Effector memory CD4-positive, alpha-beta T cell (primary cell): ENCODE measurements around the gene JMJD6.
"Not testable (repeated sequence)": the region's sequence is repeated elsewhere in the genome, so short reads cannot be mapped to it uniquely, and the experiment has no call there.

Source experiments
- DNase-seq, 3 donors: peaks; one replicate each; pipeline ENCODE4 v3.0.0-alpha.2; 2020
- H3K27ac ChIP-seq: 2 replicates; pipeline ENCODE4 v1.7.0; 2013; ENCODE audit warnings: mild to moderate bottlenecking, low read length, moderate library complexity; ENCODE audit not compliant: insufficient read depth, poor library complexity, severe bottlenecking
- H3K27me3 ChIP-seq: replicated peaks from 2 replicates; pipeline ENCODE4 v1.7.0; 2013; ENCODE audit warnings: mild to moderate bottlenecking, low read length; ENCODE audit not compliant: insufficient read depth, control insufficient read depth, poor library complexity, severe bottlenecking
- H3K36me3 ChIP-seq: 2 replicates; pipeline ENCODE4 v1.7.0; 2013; ENCODE audit warnings: mild to moderate bottlenecking, low read length, moderate library complexity; ENCODE audit not compliant: control insufficient read depth, insufficient read depth
- H3K4me1 ChIP-seq: 2 replicates; pipeline ENCODE4 v1.7.0; 2013; ENCODE audit warnings: low read length, mild to moderate bottlenecking; ENCODE audit not compliant: control insufficient read depth, insufficient read depth, poor library complexity, severe bottlenecking
- H3K4me3 ChIP-seq: 2 replicates; pipeline ENCODE4 v1.7.0; 2013; ENCODE audit warnings: low read length, low read depth, mild to moderate bottlenecking; ENCODE audit not compliant: insufficient read depth, poor library complexity, severe bottlenecking
- H3K9me3 ChIP-seq: 2 replicates; pipeline ENCODE4 v1.7.0; 2013; ENCODE audit warnings: mild to moderate bottlenecking, low read length, moderate library complexity; ENCODE audit not compliant: control insufficient read depth

The JMJD6 gene

DNA sequence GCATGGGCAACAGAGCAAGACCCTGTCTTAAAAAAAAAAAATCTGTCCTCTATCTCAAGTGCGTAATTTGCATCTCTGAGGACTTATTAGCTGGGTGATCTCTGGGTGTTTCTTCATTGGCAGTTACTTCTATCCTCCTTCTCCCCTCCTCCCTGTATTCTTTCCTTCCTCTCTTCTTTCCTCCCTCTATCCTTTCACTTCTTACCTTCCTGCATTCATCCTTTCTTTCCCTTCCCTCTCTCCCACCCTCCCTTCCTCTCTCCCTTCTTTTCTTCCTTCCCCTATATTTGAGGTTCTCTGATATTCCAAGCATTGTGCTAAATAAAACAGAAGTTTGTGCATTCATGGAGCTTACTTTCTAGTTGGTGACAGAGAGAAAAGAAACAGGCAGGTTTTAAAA is 22.3 kb upstream of the JMJD6 start:
- H3K27ac ChIP-seq, result no peak overlapping the region
- peaks cover 25% of the 10 kb centered on the region for H3K36me3 ChIP-seq
- no peak overlapping the region for H3K4me3 ChIP-seq
- H3K9me3 ChIP-seq, result no peaks in the 10 kb centered on the region
- DNase-seq, result no peak
- no peaks in the 10 kb centered on the region for H3K27me3 ChIP-seq
- peaks cover 16% of the 10 kb centered on the region for H3K4me1 ChIP-seq

DNA sequence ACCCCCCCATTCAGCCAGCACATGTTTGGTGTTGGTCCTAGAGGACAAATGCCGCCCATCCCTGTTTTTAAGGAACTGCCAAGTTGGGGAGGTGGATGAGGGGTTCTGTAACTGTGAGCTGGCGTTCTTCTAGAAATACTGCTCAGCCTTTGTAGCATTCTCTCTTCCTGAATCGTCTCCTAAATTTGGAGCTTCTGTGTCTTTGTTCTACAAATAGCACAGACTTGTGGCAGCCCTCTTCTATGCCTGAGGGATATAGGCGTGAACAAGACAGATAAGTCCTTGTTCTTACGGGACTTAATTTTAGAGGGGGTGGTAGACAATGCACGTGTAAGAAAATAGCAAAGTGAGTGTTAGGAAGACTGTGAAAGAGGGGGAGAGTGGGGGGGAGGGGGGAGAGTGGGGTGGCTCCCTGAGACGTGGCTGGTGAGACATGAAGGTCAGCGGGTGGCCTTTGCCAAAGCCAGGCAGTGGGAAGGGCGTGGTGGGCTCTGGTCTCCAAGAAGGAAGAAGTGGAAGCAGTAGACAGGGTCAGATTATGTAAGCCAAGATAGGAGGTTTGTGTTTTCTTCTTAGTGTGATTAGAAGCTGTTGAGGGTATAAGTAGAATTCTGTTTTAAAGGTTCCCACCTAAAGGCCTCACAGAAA is 21.4 kb upstream of the JMJD6 start:
- H3K4me1 ChIP-seq, result peaks cover 16% of the 10 kb centered on the region
- no peak for DNase-seq
- peaks cover 29% of the 10 kb centered on the region for H3K36me3 ChIP-seq
- no peaks in the 10 kb centered on the region for H3K9me3 ChIP-seq
- no peak overlapping the region for H3K27ac ChIP-seq
- H3K27me3 ChIP-seq, result no peaks in the 10 kb centered on the region
- no peak overlapping the region for H3K4me3 ChIP-seq

DNA sequence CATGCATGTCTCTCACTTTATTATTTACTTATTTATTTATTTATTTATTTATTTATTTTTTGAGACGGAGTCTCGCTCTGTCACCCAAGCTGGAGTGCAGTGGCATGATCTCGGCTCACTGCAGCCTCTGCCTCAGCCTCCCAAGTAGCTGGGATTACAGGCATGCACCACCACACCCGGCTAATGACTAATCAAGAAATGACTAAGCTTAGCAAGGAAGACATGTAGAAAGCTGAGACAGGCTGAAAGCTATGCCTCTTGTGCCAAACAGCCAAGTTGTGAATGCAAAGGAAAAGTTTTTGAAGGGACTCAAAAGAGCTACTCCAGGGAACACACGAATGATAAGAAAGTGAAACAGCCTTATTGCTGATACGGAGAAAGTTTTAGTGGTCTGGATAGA is 19.4 kb upstream of the JMJD6 start:
- H3K4me1 ChIP-seq, H3K4me3 ChIP-seq, H3K27ac ChIP-seq, H3K9me3 ChIP-seq, DNase-seq, H3K27me3 ChIP-seq: not testable (repeated sequence)
- peaks cover 35% of the 10 kb centered on the region for H3K36me3 ChIP-seq

DNA sequence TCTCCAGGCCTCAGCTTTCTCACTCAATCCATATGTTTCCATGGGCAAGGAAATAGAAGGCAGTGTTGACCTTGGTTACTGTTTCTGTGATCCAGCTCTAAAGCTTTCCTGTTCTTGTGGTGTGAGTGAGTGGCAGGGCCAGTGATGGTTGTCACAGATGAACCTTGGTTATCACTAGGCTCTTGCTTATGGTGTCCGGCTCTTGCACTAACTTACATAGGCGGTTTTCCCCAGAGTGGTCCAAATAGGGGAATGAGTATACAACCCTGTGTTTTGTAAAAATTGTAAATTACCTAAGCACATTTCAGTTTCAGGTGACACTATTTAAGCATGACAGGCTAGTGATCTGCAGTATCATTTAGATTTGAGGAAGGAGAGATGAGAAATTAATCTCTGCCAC is 18.3 kb upstream of the JMJD6 start:
- Histone ChIP-seq H3K27ac (no peak overlapping the region), H3K9me3 (no peaks in the 10 kb centered on the region), H3K36me3 (peaks cover 35% of the 10 kb centered on the region), H3K4me3 (no peak overlapping the region), H3K27me3 (no peaks in the 10 kb centered on the region), H3K4me1 (no peaks in the 10 kb centered on the region)
- DNase-seq, result no peak

DNA sequence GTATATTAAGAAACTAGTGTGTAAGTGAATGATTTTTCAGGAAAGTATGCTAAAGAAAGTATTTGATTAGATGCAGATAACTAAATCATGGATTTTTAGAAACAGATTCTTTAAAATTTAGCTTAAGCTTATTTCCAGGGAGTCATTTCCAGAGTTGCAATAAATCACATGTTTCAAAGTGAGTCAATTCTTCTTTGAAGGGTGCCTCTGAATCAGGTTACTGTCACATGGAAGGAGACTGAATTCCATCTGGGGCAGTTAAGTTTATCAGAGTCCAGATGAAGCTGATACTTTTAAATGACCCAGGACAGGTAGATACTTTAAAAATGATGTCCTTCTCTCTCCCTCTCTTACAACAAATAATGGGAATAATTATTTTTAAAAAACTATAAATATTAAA is 16.6 kb upstream of the JMJD6 start:
- Histone ChIP-seq H3K4me1 (peaks cover 6% of the 10 kb centered on the region), H3K27me3 (no peaks in the 10 kb centered on the region), H3K9me3 (no peaks in the 10 kb centered on the region), H3K36me3 (peaks cover 29% of the 10 kb centered on the region), H3K4me3 (no peak overlapping the region), H3K27ac (no peak overlapping the region)
- DNase-seq, result no peak

DNA sequence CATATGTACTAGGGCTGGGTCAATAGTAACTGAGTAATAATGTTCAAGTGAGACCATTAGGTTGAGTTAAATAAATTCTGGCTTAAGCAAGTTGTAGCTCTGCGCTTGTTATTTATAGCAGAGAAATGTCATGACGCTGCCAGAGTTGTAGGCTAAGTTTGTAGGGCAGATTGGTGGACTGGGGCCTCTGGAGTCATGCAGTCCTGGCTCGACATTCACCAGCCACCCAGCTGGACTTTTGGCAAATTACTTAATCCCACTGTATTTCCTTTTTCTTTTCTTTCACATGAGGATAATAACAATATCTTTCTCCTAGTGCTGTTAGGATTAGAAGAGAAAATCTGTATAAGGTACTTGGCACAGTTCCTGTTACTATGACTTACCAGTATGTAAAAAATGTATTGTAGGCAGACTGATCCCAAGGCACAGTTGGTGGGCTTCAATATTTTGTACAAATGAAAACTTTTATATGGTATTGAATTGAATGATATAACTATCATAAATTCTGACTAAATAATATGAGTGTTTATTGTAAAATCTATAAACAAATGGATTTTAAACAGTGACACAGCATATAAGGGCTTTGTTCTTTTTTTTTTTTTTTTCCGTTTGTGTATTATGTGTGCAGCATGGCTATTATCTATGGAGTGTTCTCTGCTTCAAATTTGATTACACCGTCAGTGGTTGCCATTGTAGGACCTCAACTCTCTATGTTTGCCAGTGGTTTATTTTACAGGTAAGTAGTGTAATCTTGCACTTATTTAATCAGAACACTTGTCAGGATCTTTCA is 14.1 kb upstream of the JMJD6 start:
- Histone ChIP-seq H3K36me3 (peaks cover 35% of the 10 kb centered on the region), H3K4me1 (peaks cover 6% of the 10 kb centered on the region), H3K9me3 (no peaks in the 10 kb centered on the region), H3K4me3 (no peak overlapping the region), H3K27ac (no peak overlapping the region), H3K27me3 (no peaks in the 10 kb centered on the region)
- no peak for DNase-seq

DNA sequence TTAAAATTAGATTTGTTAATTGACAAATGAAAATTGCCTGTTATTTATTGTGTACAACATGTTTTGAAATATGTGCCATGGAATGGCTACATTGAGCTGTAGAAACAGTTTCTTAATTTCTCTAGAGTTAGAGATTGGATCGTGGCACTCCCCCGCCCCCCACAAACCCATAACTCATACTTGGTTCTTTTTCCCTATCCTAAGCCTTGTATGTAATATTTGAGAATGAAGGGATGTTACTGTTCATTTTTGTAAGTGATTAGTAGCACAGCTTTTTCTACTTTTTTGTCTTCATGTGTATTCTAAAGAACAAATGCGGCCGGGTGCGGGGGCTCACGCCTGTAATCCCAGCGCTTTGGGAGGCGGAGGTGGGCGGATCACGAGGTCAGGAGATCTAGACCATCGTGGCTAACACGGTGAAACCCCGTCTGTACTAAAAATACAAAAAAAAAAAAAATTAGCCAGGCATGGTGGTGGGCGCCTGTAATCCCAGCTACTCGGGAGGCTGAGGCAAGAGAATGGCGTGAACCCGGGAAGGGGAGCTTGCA is 13.2 kb upstream of the JMJD6 start:
- H3K27me3 ChIP-seq, H3K27ac ChIP-seq, H3K4me3 ChIP-seq, H3K9me3 ChIP-seq, H3K4me1 ChIP-seq, DNase-seq: not testable (repeated sequence)
- H3K36me3 ChIP-seq, result peaks cover 33% of the 10 kb centered on the region

DNA sequence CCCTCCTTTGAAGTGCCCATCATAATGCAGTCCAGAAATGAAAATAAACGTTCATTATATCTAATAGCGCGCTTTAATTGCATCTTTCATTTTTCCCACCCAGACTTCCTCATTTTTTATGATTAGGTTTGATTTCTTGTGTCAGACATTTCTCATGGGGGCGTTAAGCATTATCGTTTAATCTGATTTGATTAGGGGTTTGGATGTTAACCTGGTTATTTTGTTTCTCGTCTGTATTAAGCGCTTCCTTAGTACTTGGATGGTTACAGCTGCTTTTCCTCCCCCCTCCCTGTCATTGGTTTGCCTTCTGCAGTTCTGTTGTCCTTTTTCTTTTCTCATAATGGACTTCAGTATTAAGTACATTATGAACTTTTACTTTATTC is 12.1 kb upstream of the JMJD6 start:
- Histone ChIP-seq H3K27ac (peak overlapping the region; percentile 97), H3K36me3 (peaks cover 33% of the 10 kb centered on the region), H3K4me3 (peak overlapping the region; percentile 65), H3K4me1 (peaks cover 16% of the 10 kb centered on the region), H3K27me3 (no peaks in the 10 kb centered on the region), H3K9me3 (no peaks in the 10 kb centered on the region)
- no peak for DNase-seq

DNA sequence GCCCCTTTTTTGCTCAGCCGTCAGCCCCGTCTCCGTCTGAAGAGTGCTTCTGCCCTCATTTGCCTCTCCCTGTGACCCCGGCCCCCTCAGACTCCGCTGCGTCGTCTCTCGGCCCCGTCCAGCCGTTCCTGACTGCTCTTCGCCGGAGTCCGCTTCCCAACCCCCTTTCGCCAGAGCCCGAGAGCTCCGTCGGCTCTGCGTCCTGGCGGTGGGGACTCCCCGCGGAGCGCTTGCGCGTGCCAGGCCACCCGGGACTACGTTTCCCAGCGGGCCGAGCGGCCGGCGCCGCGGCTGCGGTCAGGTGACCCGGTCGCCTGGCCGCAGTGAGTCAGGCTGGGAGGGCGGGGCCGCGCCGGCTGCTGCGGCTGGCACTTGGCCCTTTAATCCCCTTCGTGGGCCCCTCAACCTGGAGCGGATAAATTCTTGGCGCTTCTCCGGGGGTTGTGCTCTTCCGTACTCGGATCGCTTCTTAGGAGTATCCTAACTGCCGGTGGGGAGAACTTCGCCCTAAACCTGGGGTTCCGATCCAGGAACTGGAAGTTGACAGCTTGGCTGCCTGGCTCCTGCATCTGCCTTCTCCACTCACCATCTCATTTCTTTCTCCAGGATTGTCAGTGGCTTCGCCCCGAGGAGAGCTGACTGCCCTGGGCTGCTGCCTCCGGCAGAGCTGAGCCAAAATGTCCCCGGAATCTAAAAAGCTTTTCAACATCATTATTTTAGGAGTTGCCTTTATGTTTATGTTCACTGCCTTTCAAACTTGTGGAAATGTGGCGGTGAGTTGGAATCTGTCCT is 11.5 kb upstream of the JMJD6 start, which contains the start of gene MFSD11:
TSS of gene MFSD11 (plus strand) at position 444 of the 792 bp plus-strand sequence. CDS start at position 678, 234 bp downstream.
- peaks cover 17% of the 10 kb centered on the region for H3K4me1 ChIP-seq
- peak within 1 kb of the TSS; percentile 97 for H3K4me3 ChIP-seq
- H3K36me3 ChIP-seq, result peaks cover 37% of the 10 kb centered on the region
- DNase-seq, result peak; percentile 88 to 90 (median 89)
- H3K27ac ChIP-seq, result peak within 1 kb of the TSS; percentile 97
- H3K27me3 ChIP-seq, result no peaks in the 10 kb centered on the region
- H3K9me3 ChIP-seq, result no peaks in the 10 kb centered on the region
